GM21526 (cell line): ENCODE data around the gene LYPLAL1.

ENCODE experiments used
- ATAC-seq: cut with Tn5 transposase; IDR thresholded peaks from one replicate; pipeline ENCODE4 v1.9.1; 2021; ENCODE audit warnings: moderate library complexity; ENCODE audit not compliant: unreplicated experiment, low FRiP score

The LYPLAL1 gene

DNA sequence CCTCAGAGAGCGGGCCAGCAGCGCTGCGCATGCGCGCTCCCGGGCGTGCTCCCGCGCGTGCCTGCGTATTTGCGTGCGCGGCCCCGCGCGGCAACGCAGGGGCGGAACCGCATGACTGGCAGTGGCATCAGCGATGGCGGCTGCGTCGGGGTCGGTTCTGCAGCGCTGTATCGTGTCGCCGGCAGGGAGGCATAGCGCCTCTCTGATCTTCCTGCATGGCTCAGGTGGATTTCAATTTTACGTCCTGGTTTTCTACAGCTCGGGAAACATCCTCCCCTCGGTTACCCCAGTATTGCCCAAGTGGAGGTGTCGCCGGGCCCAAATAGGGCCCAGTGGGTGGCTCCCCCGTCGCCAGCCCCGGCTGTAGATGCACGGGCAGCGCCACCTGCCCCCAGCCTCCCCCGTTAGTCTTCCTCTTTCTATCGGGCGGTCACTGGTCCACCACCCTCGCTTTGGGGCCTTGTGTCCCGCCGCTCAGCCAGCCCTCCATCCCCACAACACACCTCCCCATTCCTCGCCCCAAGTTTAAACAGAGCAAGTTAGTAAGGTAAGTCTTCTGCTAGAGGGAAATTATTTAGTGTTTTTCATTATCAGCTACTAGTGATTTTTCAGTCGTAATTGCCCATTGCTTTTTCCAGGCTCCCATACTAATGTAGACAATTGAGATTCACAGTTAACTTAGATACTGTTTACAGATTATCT, at the start of gene LYPLAL1:
LYPLAL1 (plus strand) TSS at position 121 of the 702 bp plus-strand sequence; CDS start at position 134, 13 bp downstream.
- ATAC-seq = peak; percentile 71

DNA sequence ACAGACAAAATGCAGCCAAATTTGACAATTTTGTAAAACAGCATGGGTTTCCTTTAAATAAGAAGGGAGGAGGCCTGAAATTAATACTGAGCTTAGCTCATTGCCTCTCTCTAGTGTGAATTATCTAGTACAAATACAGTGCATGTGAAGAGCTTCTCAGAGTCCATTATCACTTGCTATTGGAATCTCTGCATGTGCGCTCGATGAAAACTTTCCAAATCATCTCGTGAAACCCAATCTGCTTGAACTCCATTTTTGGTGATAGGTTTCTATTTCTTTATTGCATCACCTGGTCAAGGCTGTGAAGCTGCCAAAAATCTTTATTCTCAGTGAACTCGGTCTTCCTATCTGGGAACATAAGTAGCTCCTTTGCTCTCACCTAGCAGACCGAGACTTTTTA, 49.5 kb upstream of the LYPLAL1 start:
- no peak for ATAC-seq

DNA sequence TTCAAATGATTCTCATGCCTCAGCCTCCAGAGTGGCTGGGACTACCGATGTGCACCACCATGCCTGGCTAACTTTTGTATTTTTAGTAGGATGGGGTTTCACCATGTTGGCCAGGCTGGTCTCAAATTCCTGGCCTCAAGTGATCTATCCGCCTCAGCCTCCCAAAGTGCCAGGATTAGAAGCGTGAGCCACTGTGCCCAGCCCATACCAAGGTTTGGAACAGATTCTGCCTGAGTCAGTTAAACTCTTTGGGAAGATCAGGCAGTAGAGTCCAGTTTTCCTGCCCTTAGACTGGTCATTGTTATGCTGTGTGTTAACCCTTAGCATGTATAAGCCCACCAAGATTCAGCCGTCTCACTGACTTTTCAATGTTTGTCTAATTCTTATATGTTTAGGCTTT, 48.3 kb upstream of the LYPLAL1 start:
- ATAC-seq = no peak

DNA sequence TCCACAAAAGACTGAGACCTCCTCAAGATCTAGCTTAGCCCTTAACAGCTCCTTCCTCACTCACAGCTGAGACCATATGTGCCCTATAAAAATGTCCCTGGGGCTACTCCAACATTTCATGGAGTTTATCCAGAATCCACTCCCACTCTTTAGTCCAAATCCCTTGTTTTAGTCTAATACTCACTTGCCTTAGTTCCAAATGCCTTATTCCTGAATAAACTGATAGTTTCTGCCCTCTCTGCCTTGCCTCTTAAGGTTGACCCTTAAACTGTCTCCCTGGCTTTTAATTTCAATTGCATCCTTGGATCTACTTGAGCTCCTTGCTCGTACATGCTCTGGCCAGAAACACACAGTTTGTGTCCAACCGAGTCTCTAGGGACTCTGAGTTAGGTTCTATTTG, 47.3 kb upstream of the LYPLAL1 start:
- no peak for ATAC-seq

DNA sequence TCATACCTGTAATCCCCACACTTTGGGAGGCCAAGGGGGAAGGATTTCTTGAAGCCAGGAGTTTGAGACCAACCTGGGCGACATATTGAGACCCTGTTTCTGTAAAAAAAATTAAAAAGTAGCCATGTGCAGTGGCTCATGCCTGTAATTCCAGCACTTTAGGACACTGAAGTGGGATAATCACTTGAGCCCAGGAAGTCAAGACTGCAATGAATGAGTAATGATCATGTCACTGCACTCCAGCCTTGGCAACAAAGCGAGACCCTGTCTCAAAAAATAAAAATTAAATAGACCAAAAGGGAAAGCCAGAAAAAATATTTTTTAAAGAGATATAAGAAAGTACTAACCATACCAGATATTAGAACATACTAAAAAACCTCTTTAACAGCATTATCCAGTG, 44.7 kb upstream of the LYPLAL1 start:
- ATAC-seq = no peak

DNA sequence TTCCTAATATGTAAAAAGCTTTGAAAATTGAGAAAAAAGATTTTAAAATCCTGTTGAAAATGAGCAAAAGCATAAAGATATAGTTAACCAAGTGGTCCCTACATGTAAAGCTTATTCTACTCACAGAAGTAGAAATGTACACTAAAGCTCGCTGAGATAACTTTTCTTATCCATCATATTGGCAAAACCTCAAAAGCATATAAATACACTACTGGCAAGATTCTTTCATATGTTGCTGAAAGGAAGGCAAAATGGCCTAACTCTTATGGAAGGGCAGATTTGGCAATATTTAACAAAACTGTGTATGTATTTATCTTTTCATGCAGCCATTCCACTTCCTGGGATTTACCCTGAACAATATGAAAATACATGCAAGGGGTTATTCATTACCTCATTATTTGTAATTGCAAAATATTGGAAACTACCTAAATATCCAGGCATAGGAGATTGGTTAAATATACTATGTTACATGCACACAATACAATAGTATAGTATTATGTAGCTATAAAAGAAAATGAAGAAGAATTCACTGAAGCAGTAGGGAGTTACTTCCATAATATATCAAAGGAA, 43.2 kb upstream of the LYPLAL1 start:
- ATAC-seq = no peak

DNA sequence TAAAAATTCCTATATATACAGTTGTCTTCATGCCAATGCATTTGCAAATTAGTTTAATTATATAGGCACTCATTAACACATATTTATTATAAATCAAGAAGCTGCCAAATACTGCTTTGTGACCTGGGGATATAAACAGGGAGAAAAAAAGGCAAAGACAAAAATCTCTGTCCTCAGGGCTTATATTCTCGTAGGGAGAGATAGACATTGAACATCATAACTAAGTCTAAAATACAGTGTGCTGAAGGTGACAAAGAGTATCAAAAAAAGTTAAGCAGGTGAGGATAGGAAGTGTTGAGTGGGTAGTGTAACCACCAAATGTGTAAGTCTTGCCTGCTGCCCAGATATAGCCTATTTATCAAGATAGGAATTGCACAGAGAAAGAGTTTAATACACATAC, 40.7 kb upstream of the LYPLAL1 start:
- ATAC-seq = no peak

DNA sequence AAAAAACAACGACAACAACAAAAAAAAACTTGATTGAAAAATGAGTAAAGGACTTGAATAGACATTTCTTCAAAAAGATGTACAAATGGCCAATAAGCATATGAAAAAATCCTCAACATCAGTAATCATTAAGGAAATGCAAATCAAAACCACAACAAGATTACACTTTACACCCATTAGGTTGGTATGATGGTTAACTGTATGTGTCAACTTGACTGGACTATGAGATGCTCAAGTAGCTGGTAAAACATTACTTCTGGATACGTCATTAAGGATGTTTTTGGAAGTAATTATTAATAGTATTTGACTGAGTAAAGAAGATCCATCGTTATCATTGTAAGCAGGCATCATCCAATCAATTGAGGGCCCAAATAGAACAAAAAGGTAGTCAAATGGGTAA, 34.9 kb upstream of the LYPLAL1 start:
- no peak for ATAC-seq

DNA sequence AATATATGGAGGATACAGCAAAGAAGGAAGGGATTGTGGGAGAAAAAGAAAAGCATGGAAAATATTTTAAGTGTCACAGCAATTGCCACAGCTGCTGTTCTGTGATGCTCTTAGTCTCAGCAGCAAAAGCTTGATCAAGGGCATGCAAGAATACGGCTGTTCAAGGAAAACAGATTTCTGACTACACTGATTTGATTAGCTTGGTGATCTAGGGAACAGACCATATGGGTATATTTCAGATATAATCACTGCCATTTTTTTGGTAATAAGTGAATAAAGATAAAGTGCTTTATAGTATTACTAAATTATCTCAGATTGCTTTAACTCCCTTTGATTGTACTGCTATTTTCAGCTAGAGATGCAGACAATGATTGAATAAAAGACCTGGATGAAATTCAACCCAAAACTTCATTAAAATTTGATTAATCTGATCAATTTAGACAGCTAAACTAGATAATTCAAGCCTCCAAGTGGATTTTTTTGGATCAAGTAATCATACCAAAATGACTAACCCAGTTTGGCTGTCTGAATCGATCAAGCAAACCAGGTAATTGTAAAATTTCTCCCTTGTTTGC, 33.3 kb upstream of the LYPLAL1 start:
- ATAC-seq = no peak

DNA sequence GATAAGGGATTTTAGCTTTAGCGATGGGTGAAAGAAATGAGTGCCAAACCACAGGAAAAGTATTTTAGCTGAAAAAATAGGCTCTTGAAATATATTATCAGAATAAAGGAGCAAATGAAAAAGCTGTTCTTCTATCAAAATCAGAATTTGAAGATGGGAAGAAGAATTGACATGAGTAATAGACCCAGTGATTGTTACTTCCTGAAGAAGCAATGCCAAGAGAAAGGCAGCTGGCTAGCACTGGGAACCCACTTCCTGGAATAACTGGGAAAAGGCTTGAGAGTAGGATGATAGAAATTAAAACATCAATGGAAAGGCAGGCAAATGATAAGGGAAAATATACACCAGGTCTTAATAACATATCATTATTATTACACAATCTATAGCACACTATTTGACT, 29.9 kb upstream of the LYPLAL1 start:
- ATAC-seq = no peak

DNA sequence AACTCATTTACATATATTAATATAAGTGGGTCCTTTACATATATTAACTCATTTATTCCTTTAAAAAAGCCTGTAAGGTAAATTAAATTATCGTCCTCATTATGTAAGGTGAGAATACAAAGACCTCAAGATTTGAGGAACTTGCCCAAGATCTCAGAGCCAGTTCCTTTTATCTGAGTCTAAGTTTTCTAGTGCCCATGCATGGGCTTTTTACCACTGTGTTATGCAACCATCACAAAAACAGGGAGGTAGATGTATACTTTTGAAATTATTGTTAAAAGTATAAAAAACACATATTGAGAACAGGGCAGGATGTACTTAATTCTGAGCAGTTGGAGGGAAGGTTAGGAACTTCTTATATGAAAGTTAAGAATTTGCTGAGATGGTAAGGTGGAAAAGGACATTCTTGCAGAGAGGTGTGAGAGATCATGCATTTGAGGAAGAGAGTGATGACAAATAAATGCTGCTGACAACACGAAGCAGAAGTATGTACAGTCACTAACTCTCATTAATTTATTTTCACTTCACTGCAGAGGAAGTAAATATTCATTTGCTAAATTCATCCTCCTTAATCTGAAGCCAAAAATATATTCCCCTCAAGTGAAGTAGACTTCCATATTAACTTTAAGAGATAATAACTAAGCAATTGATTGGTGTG, 28.9 kb upstream of the LYPLAL1 start:
- ATAC-seq = no peak

DNA sequence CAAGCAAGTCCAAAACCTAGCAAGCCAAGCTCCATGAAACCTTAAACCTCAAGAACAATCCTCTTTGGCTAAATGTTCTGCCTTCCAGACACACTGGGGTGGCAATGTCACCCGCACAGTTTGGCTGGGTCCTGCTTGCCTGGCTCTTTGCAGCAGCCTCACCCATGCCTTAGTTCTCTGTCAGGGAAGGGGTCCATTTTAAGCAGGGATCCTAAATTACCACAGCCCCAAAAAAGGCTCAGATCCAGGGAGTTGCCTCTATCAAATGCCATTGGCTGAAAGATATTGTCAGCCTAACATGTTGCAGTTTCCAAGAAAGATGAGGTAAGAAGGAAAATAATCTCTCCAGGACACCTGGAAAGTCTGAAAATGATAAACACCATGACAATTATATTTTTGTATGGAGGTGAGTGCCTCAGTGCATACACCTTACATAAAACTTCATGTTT, 26.1 kb upstream of the LYPLAL1 start:
- no peak for ATAC-seq

DNA sequence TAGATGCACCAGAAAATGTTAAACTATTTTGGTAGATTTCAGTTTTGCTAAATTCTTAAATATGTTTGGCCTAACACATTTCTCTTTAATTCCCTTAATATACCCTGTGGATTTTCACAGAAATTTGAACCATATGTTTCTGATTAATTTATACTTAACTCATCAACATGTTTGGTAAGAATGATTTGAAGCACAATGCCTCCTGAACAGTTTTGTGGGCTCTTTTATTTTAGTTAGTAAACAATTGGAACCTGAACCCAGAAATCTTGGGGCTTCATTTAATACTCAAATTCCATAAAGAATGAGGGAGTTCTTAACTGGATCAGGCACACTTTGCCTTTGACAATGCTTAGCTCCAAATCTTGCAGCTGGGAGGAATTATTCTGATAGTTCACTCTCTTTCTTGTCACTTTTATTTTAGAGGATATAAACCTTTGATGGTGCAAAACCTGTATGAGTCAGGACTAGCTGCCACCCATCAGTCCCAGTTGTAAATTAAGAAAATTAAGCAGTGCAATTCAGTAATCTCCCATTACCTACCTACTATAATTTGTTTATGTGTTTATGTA, 24.6 kb upstream of the LYPLAL1 start:
- ATAC-seq = no peak

DNA sequence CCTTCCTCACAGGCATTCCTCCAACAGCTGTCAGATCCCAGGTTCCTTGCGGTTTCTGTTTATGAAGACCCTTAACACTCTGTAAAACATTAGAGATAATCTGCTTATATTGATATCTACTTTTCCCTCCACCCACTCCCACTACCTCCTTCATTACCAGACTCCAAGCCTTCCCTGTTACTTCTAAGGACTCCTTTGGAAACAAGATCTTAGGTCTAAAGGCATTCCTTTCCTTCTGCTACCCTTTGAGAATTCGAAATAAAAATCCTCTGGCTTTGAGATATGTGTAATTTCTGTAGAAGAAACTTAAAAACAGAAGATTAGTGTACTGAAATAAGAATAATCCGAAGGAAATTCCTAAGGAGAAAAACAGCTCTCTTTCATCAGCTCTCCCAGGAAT, 23.7 kb upstream of the LYPLAL1 start:
- ATAC-seq = no peak

DNA sequence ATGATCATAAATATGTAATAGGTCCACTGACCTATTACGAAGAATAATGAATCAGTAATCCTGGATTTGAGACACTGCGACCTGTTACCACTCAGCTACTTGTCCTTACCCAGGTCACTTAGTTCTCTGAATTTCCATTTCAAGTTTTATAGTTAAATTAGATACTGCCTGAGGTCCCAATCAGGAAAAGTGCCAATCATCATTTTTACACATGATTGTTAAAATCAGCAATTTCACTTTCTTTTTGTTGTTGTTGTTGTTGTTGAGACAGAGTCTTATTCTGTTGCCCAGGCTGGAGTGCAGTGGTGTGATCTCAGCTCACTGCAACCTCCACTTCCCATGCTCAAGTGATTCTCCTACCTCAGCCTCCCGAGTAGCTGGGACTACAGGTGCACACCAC, 22.8 kb upstream of the LYPLAL1 start:
- no peak for ATAC-seq

DNA sequence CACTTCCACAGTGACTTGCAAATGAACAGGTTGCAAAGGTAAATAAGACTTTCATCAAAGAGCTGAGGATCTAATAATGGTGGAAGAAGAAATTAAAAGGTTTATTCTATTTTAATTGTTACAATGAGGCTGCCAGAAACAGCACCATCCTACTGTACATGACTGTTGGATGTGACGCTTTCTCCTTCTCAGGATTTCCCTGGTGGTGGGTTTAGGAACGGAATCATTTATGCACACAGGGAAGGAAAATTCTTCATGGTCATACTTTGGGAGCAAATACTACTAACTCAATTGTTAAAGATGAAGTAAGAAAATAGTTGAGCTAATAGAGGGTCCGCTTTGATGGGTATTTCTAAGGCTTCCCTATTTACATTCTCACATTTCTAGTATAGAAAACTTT, 22.2 kb upstream of the LYPLAL1 start:
- no peak for ATAC-seq

DNA sequence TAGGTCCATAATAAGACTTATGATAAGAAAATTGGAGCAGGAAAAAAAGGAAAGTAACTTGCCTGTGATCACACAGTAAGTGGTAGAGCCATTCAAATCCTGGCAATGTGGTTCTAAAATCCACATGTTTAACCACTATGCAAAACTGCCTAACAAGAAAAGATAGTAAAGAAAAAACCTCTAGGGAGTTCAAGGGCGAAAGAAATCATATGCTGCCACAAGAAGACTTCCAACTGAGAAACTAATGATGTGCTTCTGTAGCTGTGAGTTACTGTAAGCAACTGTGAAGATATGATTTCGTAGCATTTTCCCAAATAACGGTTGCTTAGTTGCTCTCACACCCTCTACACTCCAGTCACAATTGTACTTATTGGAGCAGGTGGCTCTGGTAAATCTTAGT, 20.9 kb upstream of the LYPLAL1 start:
- ATAC-seq = no peak

DNA sequence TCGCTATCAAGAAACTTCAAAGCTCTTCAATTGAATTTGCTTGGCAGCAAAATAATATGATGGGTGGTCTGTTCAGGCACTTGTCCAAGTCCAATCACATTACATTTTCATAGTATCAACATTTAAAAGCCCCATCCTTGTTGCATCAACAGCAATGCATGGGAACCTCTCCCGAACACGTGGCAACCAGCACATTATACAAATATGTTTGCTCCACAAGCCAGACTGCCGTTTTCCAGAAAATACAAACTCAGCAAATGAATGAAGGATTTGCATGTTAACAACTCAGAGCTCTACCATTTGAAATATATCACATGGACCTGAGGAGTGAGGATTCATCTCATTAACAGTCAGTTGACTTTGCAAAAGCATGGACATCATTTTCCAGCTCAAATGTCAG, 20.0 kb upstream of the LYPLAL1 start:
- no peak for ATAC-seq

DNA sequence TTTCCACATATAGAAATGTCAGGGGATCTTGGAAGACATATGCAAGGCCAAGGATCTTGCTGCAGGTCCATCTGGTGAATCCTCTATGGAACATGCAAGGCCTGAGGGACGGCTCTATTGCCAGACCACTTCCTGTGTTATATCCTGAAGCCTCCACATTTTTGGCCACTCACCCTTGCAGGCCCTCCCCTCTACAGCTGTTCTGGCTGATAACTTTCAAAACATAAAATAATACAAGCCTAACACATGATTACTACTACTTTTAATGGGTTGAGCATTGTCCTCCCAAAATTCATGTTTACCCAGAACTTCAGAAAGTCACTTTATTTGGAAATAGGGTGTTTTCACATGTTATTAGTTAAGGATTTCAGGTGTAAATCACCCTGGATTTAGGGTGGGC, 18.5 kb upstream of the LYPLAL1 start:
- ATAC-seq = no peak

DNA sequence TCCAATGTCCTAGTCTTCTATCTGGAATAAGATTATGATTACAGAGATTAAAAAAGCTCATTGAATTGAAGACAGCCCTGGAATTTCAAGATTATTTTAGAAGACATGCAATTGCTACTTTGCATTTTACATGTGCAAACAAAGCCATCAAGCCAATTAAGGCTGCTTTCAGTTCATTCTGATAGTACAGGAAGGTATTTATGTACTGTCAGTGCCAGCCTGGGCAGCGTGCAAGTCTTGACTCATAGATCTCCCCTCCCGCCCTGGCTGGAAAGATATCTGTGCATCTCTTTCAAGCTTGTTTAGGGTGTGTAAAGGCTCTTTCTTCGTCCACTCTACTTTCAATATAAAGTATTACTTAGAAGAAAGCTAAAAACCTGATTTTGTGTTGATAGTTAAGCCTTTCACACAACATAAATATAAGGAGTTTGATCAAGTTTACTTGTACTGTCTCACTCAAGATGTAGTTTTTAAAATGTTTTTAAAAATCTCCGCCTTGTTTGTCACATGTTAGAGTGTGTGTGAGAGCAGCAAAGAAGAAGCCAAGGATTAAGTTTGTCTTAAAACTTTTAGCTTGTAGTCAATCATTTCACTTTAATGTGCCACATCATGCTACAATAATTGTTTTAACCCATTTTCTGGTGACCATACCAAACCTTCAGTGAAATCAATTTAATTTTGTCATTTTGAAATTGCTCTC, 13.6 kb upstream of the LYPLAL1 start:
- peak; percentile 85 for ATAC-seq

DNA sequence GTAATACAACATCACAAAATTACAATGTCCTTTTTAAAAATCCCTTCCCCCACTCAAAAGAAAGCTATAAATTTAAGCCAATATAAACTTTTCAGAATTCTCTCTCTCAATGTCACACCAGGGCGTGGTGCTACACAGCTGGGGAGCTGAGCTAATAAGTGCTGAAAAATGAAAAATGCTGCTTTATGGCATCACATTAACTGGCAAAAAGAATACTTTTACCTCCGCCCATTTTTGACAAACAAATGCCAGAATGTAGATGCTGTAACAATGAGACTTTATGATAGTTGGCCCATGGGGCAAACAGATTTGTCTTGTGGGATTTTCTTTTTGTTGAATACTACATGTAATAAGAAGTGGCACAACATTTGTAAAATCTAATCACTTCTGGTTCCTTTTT, 12.7 kb upstream of the LYPLAL1 start:
- ATAC-seq = no peak
